AG08395 (cell line): ENCODE measurements around the gene TTPAL.
"Not testable (repeated sequence)": the region's sequence is repeated elsewhere in the genome, so short reads cannot be mapped to it uniquely, and the experiment has no call there.

Source experiments
- DNase-seq: peaks from one replicate; pipeline ENCODE4 v3.0.0; 2012; ENCODE audit warnings: mixed read lengths, low spot score

The TTPAL gene

DNA sequence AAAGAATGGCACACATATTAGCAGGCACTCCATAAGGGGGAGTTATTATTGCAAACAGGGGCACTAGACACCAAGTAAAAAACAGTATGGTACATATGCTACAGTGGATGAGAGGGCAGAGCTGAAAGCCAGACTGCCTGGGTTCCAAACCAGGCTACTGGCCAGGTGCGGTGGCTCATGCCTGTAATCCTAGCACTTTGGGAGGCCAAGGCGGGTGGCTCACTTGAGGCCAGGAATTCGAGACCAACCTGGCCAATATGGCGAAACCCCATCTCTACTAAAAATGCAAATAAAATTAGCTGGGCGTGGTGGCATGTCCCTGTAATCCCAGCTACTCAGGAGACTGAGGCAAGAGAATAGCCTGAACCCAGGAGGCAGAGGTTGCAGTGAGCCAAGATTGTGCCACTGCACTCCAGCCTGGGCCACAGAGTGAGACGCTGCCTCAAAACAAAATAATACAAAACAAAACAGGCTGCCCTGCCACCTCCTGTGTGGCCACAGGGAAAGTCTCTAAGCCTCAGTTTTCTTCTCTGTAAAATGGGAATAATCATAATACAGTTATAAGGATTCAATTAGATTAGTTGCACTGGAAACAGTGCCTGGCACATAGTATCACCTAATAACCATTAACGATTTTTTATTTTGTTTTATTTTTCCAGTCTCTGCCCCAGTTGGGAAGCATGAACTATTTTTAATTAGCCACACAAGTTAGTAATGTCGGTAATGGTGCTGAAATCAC, 7.5 kb upstream of the TTPAL start:
- no peak for DNase-seq

DNA sequence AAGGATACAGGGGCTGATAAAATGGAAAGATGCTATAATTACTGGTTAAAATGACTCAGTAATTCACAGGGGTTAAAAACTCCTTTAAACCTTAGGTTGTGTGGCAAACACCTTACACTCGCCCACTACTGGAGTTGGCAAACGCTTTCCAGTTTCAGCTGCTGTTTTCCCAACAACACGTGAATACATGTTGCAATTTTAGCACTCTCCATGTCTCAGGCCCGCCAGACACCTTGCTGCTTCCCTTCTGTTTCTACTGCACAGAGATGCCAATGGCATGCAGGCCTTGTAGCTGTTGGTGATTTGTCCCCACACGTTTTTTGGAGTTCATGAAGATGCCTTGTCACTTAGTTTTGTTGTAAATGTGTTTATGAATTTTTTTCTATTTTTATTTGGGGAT, 5.3 kb upstream of the TTPAL start:
- DNase-seq: no peak

DNA sequence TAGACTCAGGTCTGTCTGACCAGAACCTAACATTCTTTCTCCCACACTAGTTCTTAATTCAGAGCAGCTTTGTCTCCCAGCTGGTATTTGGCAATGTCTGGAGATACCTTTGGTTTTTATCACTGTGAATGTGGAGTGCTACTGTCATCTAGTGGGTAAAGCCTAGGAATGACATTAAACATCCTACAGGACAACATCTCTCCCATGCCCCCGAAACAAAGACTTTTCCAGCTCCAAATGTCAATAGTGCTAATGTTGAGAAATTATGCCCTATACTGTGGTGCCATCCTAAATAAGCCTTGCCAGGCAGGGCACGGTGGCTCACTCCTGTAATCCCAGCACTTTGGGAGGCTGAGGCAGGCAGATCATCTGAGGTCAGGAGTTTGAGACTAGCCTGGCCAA, 4.2 kb upstream of the TTPAL start:
- peak; percentile 57 for DNase-seq

DNA sequence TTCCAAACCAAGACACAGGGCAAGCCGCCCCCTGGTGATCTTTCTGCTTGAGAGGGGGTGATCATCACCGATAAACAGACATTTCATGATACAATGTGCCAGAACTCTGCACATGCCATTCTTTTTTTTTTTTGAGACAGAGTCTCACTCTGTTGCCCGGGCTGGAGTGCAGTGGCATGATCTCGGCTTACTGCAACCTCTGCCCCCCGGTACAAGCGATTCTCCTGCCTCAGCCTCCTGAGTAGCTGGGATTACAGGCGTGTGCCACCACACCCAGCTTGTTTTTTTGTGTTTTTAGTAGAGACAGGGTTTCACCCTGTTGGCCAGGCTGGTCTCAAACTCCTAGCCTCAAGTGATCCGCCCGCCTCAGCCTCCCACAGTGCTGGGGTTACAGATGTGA, 3.4 kb upstream of the TTPAL start:
- DNase-seq: not testable (repeated sequence)

DNA sequence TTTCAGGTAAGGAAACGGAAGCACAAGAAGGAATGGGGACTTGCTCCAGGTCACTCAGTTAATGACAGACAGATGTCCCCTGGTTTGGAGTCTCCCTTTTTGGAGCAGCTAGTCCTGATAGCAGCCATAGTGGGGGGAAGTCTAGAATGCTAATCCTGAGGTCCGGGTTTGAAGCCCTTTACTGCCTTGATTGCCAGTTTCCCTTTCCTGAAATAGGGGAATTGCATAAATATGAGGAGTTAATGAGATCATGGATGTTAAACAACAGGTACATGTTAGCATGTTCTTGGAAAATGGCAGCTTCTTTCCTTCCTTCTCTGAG, 341 bp upstream of the TTPAL start:
- DNase-seq: no peak

DNA sequence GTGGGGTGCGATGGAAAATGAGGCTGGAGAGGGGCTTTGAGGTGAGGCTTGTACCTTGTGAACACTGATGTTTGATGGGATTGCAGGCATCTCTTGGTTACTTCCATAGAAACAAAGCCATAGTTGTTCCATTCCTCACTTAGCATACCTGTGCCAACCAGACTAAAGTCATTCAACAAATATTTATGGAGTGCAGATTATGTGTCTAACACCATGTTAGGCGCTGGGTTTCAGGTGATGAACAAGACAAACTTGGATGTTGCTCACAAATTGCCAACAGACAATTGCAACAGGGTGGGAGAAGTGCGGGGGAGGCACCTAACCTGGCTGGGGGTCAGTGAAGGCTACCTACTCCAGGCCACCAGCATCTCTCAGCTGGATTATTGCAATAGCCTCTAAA, 1.5 kb downstream of the TTPAL start:
- no peak for DNase-seq

DNA sequence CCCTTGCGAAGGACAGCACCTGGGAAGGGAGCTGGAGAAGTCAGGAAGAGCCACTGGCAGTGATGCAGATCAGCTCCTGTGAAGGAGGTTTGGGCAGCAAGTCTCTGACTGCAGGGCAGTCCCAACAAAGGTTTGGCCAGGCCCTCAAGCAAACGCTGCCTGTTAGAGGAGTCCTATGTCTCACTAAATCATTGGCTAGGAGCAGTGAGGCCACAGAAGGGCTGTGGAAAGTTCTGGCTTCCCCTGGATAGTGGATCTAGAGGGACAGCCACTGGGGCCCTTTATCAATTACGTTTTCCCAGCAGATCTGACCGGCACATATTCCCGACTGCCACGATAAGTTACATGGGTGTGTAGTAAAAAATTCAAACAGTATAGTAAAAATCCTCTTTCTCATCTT, 2.5 kb downstream of the TTPAL start:
- DNase-seq: no peak

DNA sequence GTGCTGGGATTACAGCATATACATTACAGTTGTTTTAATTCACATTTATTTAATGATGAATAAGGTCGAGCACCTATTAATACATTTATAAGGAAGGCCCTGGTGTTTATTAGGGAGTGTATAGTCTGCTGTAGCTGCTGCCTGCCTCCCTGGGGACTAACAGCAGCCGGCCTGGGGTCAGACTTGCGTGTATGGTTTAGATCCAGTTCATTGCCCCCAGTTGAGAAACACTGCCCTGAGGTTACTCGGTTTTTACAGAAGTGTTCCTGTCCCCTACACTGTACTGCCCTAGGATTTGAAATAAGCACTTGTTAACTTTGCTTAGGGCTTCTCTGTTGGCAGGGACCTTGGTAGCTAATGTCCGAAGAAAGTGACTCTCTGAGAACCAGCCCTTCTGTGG, 4.0 kb downstream of the TTPAL start:
- DNase-seq: no peak

DNA sequence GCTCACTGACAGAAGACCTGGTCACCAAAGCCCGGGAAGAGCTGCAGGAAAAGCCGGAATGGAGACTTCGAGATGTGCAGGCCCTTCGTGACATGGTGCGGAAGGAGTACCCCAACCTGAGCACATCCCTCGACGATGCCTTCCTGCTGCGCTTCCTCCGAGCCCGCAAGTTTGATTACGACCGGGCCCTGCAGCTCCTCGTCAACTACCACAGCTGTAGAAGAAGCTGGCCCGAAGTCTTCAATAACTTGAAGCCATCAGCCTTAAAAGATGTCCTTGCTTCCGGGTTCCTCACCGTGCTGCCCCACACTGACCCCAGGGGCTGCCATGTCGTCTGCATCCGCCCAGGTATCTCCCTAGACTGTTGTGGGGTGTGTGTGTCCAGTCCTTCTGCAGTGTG, 4.4 kb downstream of the TTPAL start:
- DNase-seq: no peak

DNA sequence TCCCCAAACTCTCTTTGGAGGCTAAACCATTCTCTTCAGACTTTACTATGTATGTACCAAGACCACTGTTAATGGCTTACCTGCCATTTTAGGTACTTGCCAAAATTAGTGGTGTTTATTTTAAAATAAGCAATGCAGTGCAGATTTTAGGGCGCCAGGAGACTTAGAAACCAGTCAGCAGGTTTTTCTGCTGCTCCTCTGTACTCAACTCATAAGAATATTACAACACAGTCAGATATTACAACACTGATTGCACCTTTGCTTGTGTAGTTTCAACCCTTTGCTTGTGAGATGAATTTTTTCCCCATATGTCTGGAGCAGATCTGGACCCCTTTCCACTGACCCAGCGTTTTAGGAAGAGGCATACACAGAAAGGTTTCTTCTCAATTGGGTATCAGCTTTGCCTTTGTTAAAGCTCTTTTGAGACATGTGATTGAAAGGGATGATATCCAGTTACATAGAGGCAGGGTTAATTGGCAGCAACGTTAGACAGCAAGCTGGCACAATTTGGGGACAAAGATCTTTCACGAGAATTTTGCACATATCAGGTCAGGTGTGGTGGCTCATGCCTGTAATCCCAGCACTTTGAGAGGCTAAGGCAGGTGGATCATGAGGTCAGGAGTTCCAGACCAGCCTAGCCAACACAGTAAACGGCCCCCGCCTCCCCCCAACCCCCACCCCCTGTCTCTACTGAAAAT, 6.2 kb downstream of the TTPAL start:
- DNase-seq: no peak

DNA sequence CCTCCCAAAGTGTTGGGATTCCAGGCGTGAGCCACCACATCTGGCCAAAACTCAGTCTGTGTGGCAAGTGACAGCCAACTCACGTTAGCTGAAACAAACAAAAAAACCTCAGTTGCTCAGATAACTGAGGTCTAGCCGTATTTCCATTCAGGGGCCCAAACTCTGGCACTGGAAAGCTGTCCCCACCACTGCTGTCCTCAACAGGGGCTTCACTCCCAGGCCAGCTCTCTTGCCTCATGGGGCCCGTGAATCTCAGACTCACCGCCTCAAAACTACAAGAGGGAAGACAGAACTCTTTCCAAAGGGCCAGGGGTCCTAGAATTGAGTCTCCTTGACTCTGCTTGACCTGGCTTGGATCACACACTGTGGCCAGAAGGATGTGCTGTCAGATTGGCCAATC, 7.4 kb downstream of the TTPAL start:
- DNase-seq: no peak

DNA sequence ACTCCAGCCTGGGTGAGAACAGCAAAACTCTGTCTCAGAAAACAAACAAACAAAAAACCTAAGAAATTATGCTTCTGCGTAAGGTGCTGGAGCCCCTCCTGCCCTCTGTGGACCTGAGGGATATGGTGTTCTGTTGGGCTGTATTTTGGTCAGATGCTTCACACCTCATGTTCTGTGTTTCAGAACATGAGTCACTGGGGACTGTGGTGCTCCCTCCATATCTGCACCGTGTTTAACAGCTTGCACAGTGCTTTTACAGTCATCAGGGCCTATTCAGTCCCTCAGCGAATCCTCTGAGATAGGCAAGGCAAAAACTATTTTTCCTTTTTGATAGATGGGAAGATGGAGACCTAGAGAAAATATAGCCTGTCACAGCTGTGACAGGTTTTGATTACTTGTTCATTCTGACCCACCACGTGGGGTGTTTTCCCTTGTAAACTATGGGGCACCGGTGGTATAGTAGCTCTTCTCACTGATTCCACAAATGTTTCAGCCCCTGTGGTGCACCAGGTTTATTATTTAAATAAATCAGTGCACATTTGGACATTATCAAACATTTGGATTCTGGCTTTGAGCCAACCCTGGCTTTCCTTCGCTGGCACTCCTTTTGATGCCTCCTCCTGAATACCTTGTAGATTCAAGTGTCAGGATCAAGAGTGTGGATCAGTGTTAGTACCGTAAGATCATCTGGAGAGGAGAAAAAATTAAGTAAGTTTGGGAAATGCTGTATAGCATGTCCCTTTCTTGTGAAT, 9.6 kb downstream of the TTPAL start:
- DNase-seq: no peak

DNA sequence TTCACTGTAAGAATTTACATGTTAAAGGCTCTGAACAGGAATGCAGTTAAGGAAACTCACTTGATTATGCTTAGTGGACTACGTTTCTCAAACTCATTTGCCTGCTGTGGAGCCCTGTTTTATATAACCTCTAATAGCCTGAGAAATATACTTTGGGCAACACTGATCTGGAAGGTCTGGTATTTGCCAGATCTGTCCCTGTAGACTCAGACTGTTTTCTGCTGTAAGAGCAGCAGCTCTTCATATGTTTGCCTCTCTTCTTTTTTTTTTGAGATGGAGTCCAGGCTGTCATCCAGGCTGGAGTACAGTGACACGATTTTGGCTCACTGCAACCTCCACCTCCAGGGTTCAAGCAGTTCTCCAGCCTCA, 10.1 kb downstream of the TTPAL start:
- DNase-seq: no peak

DNA sequence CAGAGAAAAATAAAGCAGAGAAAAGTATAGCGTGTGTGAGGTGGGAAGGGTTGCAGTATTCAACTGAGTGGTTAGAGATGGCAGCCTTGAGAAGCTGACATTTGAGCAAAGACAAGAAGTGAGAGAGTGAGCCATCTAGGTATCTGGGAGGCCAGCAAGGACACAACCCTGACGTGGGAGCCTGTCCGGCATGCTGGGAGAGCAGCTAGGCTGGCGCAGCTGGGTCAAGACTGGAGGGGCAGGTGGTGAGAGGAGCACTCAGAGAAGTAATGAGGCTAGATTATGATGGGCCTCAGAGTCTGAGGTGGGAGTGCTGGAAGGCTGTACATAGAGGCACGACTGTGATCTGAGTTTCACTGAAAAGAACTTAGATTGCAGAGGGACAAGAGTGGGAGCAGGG, 12.9 kb downstream of the TTPAL start:
- DNase-seq: no peak

DNA sequence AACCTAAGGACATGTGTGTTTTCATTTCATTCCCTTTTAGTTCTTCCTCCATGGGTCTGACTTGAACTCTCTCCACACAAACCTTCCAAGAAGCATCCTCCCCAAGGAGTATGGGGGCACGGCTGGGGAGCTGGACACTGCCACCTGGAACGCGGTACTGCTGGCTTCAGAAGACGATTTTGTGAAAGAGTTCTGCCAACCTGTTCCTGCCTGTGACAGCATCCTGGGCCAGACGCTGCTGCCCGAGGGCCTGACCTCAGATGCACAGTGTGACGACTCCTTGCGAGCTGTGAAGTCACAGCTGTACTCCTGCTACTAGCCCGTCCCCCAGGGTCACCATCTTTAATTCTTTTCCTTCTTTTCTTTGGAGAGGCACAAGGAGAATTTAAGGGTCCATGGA, 13.5 kb downstream of the TTPAL start:
- no peak for DNase-seq

DNA sequence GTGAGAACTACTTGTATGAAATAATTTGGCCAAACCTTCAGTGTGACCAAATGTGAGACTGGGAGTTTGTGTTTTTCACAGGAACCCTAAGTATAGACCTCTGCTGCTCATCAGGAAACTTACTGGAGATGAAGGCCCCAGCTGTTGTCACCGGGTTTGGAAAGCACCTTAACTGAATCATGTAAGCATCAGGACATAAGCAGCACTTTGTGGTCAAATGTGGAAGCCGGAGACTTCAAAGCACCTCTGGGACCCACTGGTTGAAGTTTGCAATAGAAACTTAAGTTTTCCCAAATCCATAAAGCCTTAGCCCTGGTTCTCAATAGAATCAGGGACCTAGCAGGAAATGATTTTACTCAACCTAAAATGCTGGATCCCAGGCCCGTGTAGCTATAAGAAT, 14.3 kb downstream of the TTPAL start:
- DNase-seq: no peak

DNA sequence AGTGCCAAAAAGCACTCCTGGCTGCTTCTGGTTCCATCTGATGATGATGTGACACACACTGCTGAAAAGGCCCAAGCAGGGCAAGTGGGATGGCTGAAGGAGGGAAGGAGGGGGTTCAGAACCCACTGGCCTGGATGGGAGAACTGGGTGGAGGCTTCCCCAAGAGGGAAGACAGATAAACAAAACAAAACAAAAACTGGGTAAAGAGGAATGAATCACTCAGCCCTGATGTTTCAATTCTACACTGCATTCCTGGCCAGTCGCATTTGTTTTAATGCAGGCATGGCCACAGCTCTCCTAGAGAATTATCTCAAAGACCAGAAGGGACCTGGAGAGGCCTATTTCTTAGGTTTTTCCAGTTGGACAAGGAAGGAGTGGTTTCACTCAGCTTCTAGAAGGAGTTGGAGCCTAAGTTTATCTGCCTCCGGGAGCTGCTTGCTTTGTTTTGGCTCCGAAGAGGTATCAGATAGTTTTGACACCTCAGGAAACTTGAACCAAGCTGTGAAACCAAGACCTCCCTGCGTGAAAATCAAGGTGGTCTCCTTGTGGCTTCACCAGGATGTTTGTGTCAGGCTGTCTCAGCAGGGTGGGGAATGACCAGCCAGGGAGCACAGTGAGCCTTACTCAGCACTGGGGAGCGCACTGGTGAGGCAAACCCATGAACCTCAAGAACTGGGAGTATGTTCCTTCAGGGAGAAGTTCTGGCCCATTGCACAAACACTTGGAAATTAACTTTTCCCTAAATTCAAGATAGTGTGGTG, 16.1 kb downstream of the TTPAL start:
- peak; percentile 74 for DNase-seq

DNA sequence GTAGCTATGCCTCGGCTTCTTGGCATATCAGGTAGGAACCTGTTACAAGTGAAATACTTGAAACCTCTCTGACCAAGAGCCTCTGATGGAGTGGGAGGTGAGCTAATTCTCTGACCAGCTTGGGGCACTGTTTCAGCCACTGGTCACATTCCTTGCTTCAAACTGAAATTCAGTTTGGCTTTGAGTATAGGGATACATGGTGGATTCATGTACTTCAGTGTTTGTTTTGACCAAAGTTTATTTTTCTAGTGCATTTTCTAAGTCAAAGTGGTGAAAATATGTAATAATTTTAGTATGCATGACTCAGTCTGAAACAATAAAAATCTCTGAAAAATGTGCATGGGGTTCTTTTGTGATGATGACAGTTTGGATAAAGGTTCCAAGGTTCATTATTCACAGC, 18.6 kb downstream of the TTPAL start:
- peak; percentile 53 for DNase-seq

DNA sequence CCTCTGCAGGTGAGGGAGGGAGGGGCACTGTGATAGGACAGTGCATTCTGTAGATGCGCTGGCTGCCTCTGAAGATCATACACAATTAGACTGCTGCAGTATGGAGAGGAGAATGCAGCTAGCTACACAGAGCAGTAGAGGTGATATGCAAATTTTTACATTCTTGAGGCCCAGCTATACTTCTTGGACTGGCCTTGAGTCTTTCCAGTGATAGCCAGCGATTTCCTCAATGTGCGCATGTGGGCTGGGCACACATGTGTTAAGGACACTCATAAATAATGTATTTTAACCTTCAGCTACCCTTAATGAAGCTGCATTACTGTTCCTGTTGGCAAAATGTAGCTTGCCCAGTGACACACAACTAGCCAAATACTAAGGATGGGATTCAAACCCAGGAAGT, 19.0 kb downstream of the TTPAL start:
- DNase-seq: no peak

DNA sequence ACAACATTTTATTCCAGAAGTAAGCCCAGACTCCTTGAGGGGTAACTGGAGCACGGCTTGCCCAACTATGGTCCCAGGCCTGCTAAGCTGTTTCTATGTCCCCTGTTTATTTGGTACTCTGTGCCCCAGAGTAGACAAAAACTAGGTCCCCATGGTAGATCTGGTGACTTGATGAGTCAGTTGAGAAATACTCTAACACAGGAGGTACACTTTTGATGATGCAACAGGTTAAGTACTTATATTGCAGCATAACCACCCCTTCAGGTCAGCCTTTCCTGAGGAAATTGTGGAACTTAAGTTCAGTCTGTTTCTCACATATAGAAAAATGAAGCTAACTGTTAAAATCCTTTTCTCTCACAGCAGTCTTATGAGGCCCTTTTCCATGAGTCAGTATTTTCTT, 19.6 kb downstream of the TTPAL start:
- DNase-seq: no peak

DNA sequence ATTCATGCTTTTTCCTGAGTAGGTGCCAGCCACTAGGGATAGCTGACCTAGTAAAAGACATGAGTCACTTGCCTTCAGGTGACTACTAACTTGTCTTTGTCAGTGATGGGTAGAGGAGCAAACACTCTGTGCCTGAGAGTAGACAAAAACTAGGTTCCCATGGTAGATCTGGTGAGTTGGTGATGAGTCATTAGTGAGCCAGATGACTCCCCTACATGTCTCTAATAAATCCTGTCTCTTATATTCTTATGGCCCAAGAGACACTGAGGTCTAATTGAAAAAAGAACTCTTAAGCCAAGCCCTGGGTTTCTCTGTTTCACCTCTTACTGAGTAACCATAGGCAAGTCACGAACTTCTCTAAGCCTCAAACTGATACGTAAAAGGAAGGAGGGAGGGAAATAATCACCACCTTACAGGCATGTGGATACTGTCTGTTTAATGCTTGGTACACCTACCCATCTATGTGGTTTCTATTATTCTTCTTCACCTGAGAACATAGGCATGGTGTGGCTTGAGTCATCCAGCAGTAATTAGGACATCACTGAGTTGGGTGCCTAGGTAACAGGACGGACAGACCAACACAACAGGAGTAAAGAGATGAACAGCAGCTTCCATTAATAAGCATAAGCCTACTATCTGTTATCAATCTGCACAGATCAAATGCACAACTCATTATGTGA, 20.3 kb downstream of the TTPAL start:
- peak; percentile 85 for DNase-seq

DNA sequence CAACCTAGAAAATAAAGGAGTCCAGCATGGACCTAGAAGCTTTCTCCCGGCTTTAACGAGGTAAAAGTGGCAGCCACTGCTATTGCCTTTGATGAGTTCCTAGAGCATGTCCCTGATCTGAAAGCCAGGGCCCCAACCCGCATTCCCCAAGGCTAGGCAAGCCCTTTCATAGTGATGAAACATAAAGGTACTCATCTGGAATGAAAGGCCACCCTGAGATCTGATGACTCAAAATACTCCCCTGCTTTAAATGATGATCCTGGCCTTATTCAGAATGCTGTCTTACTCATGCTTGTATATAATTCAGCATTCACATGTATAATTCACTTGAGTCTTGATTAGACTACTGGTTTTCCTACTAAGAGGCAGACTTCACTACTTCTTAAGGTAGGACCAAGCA, 21.3 kb downstream of the TTPAL start:
- DNase-seq: peak; percentile 55
